Measurements from ENCODE around the gene CCDC141. TPM values are rescaled to one million over a fixed set of nuclear protein-coding genes. Genes with fewer than 3 reads are reported as not detected.

The CCDC141 gene
- total RNA-seq, 5 donors from 2014 or later (not counting 1 experiment from before 2014, with no cell fraction given), result 13.2 to 44.8 (median 16.8) TPM

- Mint-ChIP-seq H3K9me3 (peaks cover 0 to 9% (median 0%) of the 10 kb centered on the region in 3 donors), H3K4me3 (no peak overlapping the region), H3K4me1 (peaks cover 14 to 20% (median 18%) of the 10 kb centered on the region in 3 donors), H3K36me3 (peaks cover 23% of the 10 kb centered on the region), H3K27me3 (no peaks in the 10 kb centered on the region), H3K27ac (no peak overlapping the region)
- CTCF ChIA-PET, result no interaction called here
- Histone ChIP-seq H3K4me3 (ENCODE audit: control insufficient read depth in 1 of 2, extremely low read depth in 1 of 2, low read length in 1 of 2) (no peak overlapping the region), H3K27ac (ENCODE audit: low read length) (no peak overlapping the region), H3K9me3 (no peaks in the 10 kb centered on the region), H3K27me3 (replicated peaks in 1 of 2; ENCODE audit: control insufficient read depth in 2 of 2, extremely low read depth in 1 of 2, insufficient read depth in 2 of 2, low read length in 1 of 2) (no peaks in the 10 kb centered on the region), H3K36me3 (ENCODE audit: control insufficient read depth in 2 of 2, extremely low read depth in 1 of 2, insufficient read depth in 1 of 2, low read length in 1 of 2) (peaks cover 0 to 3% of the 10 kb centered on the region in 2 donors), H3K4me1 (ENCODE audit: control insufficient read depth in 1 of 2, extremely low read depth in 1 of 2, insufficient read depth in 2 of 2, low read length in 2 of 2) (no peaks in the 10 kb centered on the region)
- DNase-seq (no peak), ATAC-seq (replicated peaks in 1 of 4) (no peak)
- POLR2A ChIA-PET, result interaction anchor here in 1 of 2 donors (0.6 kb wide), 1 partner anchor 278 kb away, joined by 3 read pairs; no protein-coding TSS in a partner anchor
- no CpG with 5 or more reads among the region's 1 CpG for WGBS (ENCODE audit: insufficient coverage)
These were observed 222.8 kb downstream of the CCDC141 start for GRCh38 chr2:178827111-178827510.

- H3K9me3 ChIP-seq, result no peaks in the 10 kb centered on the region
- Mint-ChIP-seq H3K4me3 (no peak overlapping the region), H3K9me3 (peaks cover 0 to 9% (median 0%) of the 10 kb centered on the region in 3 donors), H3K27ac (no peak overlapping the region), H3K27me3 (no peaks in the 10 kb centered on the region), H3K36me3 (peaks cover 23% of the 10 kb centered on the region), H3K4me1 (peaks cover 14 to 20% (median 16%) of the 10 kb centered on the region in 3 donors)
- no peak for DNase-seq
- no peak overlapping the region for H3K27ac ChIP-seq (ENCODE audit: low read length)
- H3K4me3 ChIP-seq (ENCODE audit: control insufficient read depth in 1 of 2, extremely low read depth in 1 of 2, low read length in 1 of 2), result no peak overlapping the region
- POLR2A ChIA-PET, result no interaction called here
- no peak for ATAC-seq (replicated peaks in 1 of 4)
- H3K27me3 ChIP-seq (replicated peaks in 1 of 2; ENCODE audit: control insufficient read depth in 2 of 2, extremely low read depth in 1 of 2, insufficient read depth in 2 of 2, low read length in 1 of 2), result no peaks in the 10 kb centered on the region
- CTCF ChIA-PET, result no interaction called here
- no CpG with 5 or more reads among the region's 1 CpG for WGBS (ENCODE audit: insufficient coverage)
- no peaks in the 10 kb centered on the region for H3K36me3 ChIP-seq (ENCODE audit: control insufficient read depth in 2 of 2, extremely low read depth in 1 of 2, insufficient read depth in 1 of 2, low read length in 1 of 2)
- H3K4me1 ChIP-seq (ENCODE audit: control insufficient read depth in 1 of 2, extremely low read depth in 1 of 2, insufficient read depth in 2 of 2, low read length in 2 of 2), result no peaks in the 10 kb centered on the region
These were observed 224.8 kb downstream of the CCDC141 start for GRCh38 chr2:178825183-178825582.

- no peaks in the 10 kb centered on the region for H3K27me3 ChIP-seq (replicated peaks in 1 of 2; ENCODE audit: control insufficient read depth in 2 of 2, extremely low read depth in 1 of 2, insufficient read depth in 2 of 2, low read length in 1 of 2)
- no peak overlapping the region for H3K4me3 ChIP-seq (ENCODE audit: control insufficient read depth in 1 of 2, extremely low read depth in 1 of 2, low read length in 1 of 2)
- ChIA-PET POLR2A (no interaction called here), CTCF (interaction anchor here in 1 of 2 donors (0.6 kb wide), 1 partner anchor 65 kb away, joined by 9 read pairs; no protein-coding TSS in a partner anchor)
- peaks cover 3% of the 10 kb centered on the region in 2 experiments for H3K4me1 ChIP-seq (ENCODE audit: control insufficient read depth in 1 of 2, extremely low read depth in 1 of 2, insufficient read depth in 2 of 2, low read length in 2 of 2)
- peaks cover 18% of the 10 kb centered on the region for H3K36me3 Mint-ChIP-seq
- no peaks in the 10 kb centered on the region for H3K36me3 ChIP-seq (ENCODE audit: control insufficient read depth in 2 of 2, extremely low read depth in 1 of 2, insufficient read depth in 1 of 2, low read length in 1 of 2)
- no peak overlapping the region for H3K27ac ChIP-seq (ENCODE audit: low read length)
- H3K27me3 Mint-ChIP-seq, result no peaks in the 10 kb centered on the region
- H3K27ac Mint-ChIP-seq, result no peak overlapping the region
- ATAC-seq (replicated peaks in 1 of 4) (no peak), DNase-seq (no peak)
- peaks cover 7 to 16% (median 10%) of the 10 kb centered on the region in 3 donors for H3K4me1 Mint-ChIP-seq
- WGBS (ENCODE audit: insufficient coverage), result 96% methylated on average over 4 of the region's 7 CpGs
- H3K4me3 Mint-ChIP-seq, result no peak overlapping the region
- H3K9me3 Mint-ChIP-seq, result peaks cover 0 to 9% (median 0%) of the 10 kb centered on the region in 3 donors
- H3K9me3 ChIP-seq, result no peaks in the 10 kb centered on the region
These were observed 225.8 kb downstream of the CCDC141 start for GRCh38 chr2:178824181-178824580.

DNA sequence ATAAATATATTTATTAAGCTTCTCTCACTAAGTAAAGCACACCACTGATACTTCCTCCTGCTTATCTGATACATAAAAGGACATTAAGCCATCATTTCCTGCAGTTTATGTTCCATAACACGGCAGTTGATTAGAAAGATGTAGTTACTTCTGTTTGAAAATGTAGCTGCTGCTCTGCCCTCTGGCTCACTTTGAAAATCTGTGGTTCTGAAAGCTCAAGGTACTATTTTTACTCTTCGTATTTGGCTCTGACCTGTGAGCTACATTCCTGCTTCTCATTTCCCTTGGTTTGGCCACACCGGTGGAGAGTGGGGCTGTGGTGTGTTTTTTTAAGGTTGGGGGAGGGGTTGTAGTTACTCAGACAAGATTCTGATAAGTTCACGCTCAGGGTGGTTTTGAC is 229.9 kb downstream of the CCDC141 start:
- Histone ChIP-seq H3K27me3 (replicated peaks in 1 of 2; ENCODE audit: control insufficient read depth in 2 of 2, extremely low read depth in 1 of 2, insufficient read depth in 2 of 2, low read length in 1 of 2) (no peaks in the 10 kb centered on the region), H3K9me3 (no peaks in the 10 kb centered on the region), H3K4me3 (ENCODE audit: control insufficient read depth in 1 of 2, extremely low read depth in 1 of 2, low read length in 1 of 2) (no peak overlapping the region), H3K27ac (ENCODE audit: low read length) (no peak overlapping the region), H3K4me1 (ENCODE audit: control insufficient read depth in 1 of 2, extremely low read depth in 1 of 2, insufficient read depth in 2 of 2, low read length in 2 of 2) (peaks cover 3% of the 10 kb centered on the region in 2 experiments), H3K36me3 (ENCODE audit: control insufficient read depth in 2 of 2, extremely low read depth in 1 of 2, insufficient read depth in 1 of 2, low read length in 1 of 2) (no peaks in the 10 kb centered on the region)
- DNase-seq (peak in 1 of 35 experiments; percentile 0), ATAC-seq (replicated peaks in 1 of 4) (peak in 2 of 4 experiments; percentile 36 to 42)
- Mint-ChIP-seq H3K4me1 (peaks cover 4 to 21% (median 12%) of the 10 kb centered on the region in 3 donors), H3K4me3 (peak overlapping the region; percentile 23 to 56 (median 43)), H3K27ac (peak overlapping the region; percentile 48 to 58), H3K9me3 (no peaks in the 10 kb centered on the region), H3K27me3 (no peaks in the 10 kb centered on the region), H3K36me3 (peaks cover 10% of the 10 kb centered on the region)
- ChIA-PET POLR2A (no interaction called here), CTCF (interaction anchor here in 1 of 2 donors (0.5 to 2.1 kb wide), 4 partner anchors 8 to 310 kb away, joined by 3 to 5 read pairs (median 4); partner anchors contain the start of gene TTN)
- WGBS (ENCODE audit: insufficient coverage), result 0% methylated on average over 1 of the region's 4 CpGs

- H3K4me3 ChIP-seq (ENCODE audit: control insufficient read depth in 1 of 2, extremely low read depth in 1 of 2, low read length in 1 of 2), result no peak overlapping the region
- no peaks in the 10 kb centered on the region for H3K9me3 ChIP-seq
- no peaks in the 10 kb centered on the region for H3K36me3 ChIP-seq (ENCODE audit: control insufficient read depth in 2 of 2, extremely low read depth in 1 of 2, insufficient read depth in 1 of 2, low read length in 1 of 2)
- Mint-ChIP-seq H3K27ac (no peak overlapping the region), H3K9me3 (no peaks in the 10 kb centered on the region), H3K4me1 (peaks cover 4 to 21% (median 12%) of the 10 kb centered on the region in 3 donors), H3K36me3 (peaks cover 10% of the 10 kb centered on the region), H3K27me3 (no peaks in the 10 kb centered on the region), H3K4me3 (no peak overlapping the region)
- ATAC-seq (replicated peaks in 1 of 4) (no peak), DNase-seq (no peak)
- POLR2A ChIA-PET, result interaction anchor here in 1 of 2 donors (0.7 kb wide), 1 partner anchor 38 kb away, joined by 4 read pairs; no protein-coding TSS in a partner anchor
- H3K27ac ChIP-seq (ENCODE audit: low read length), result no peak overlapping the region
- H3K27me3 ChIP-seq (replicated peaks in 1 of 2; ENCODE audit: control insufficient read depth in 2 of 2, extremely low read depth in 1 of 2, insufficient read depth in 2 of 2, low read length in 1 of 2), result no peaks in the 10 kb centered on the region
- no CpG with 5 or more reads among the region's 1 CpG for WGBS (ENCODE audit: insufficient coverage)
- peaks cover 3% of the 10 kb centered on the region in 2 experiments for H3K4me1 ChIP-seq (ENCODE audit: control insufficient read depth in 1 of 2, extremely low read depth in 1 of 2, insufficient read depth in 2 of 2, low read length in 2 of 2)
- CTCF ChIA-PET, result interaction anchor here in 1 of 2 donors (0.6 to 2.1 kb wide), 4 partner anchors 8 to 704 kb away, joined by 3 to 5 read pairs (median 4); partner anchors contain the start of gene TTN
These were observed 230.6 kb downstream of the CCDC141 start for GRCh38 chr2:178819147-178819875.

- 80% methylated on average over 1 of the region's 2 CpGs for WGBS (ENCODE audit: insufficient coverage)
- ATAC-seq (replicated peaks in 1 of 4) (no peak), DNase-seq (no peak)
- no peak overlapping the region for H3K27ac Mint-ChIP-seq
- peaks cover 17% of the 10 kb centered on the region for H3K36me3 Mint-ChIP-seq
- Histone ChIP-seq H3K4me1 (ENCODE audit: control insufficient read depth in 1 of 2, extremely low read depth in 1 of 2, insufficient read depth in 2 of 2, low read length in 2 of 2) (no peaks in the 10 kb centered on the region), H3K4me3 (ENCODE audit: control insufficient read depth in 1 of 2, extremely low read depth in 1 of 2, low read length in 1 of 2) (no peak overlapping the region), H3K9me3 (no peaks in the 10 kb centered on the region), H3K27ac (ENCODE audit: low read length) (no peak overlapping the region), H3K36me3 (ENCODE audit: control insufficient read depth in 2 of 2, extremely low read depth in 1 of 2, insufficient read depth in 1 of 2, low read length in 1 of 2) (no peaks in the 10 kb centered on the region), H3K27me3 (replicated peaks in 1 of 2; ENCODE audit: control insufficient read depth in 2 of 2, extremely low read depth in 1 of 2, insufficient read depth in 2 of 2, low read length in 1 of 2) (no peaks in the 10 kb centered on the region)
- CTCF ChIA-PET, result interaction anchor here (0.5 to 1.1 kb wide), 3 partner anchors 8 to 106 kb away, joined by 3 read pairs; no protein-coding TSS in a partner anchor
- POLR2A ChIA-PET, result no interaction called here
- no peak overlapping the region for H3K4me3 Mint-ChIP-seq
- no peaks in the 10 kb centered on the region for H3K27me3 Mint-ChIP-seq
- H3K9me3 Mint-ChIP-seq, result no peaks in the 10 kb centered on the region
- no peaks in the 10 kb centered on the region for H3K4me1 Mint-ChIP-seq
These were observed 238.0 kb downstream of the CCDC141 start for GRCh38 chr2:178811901-178812300.
